Colon (tissue), 2 donors: Measurements from ENCODE around the gene MIPEP.
A peak's percentile ranks its signal among the peaks of the same experiment; 100 is the strongest.

Experiments
- FAIRE-seq: peaks from 2 replicates; lab custom pipeline; 2012; peaks lifted over from hg19 to GRCh38; lab: Jason Lieb, UNC
- donor health status: control.
- donor health status: control.

Gene MIPEP

GRCh38 chr13:23808803-23809202, 80.4 kb downstream of the MIPEP start:
- FAIRE-seq: peak; percentile 43

GRCh38 chr13:23806874-23807526, 82.2 kb downstream of the MIPEP start:
- no peak for FAIRE-seq

GRCh38 chr13:23805821-23806220, 83.4 kb downstream of the MIPEP start:
- no peak for FAIRE-seq

- FAIRE-seq: no peak
Measured at GRCh38 chr13:23805122-23805521, 84.1 kb downstream of the MIPEP start.

GRCh38 chr13:23804166-23804565, 85.0 kb downstream of the MIPEP start:
- no peak for FAIRE-seq

GRCh38 chr13:23801141-23801540, 88.1 kb downstream of the MIPEP start:
- FAIRE-seq: no peak

GRCh38 chr13:23799945-23800344, 89.3 kb downstream of the MIPEP start:
- no peak for FAIRE-seq

GRCh38 chr13:23797276-23797903, 91.8 kb downstream of the MIPEP start:
- no peak for FAIRE-seq

GRCh38 chr13:23796551-23796950, 92.6 kb downstream of the MIPEP start:
- no peak for FAIRE-seq

- no peak for FAIRE-seq
Measured at GRCh38 chr13:23794267-23795161, 94.7 kb downstream of the MIPEP start.

GRCh38 chr13:23793711-23794110, 95.5 kb downstream of the MIPEP start:
- no peak for FAIRE-seq

GRCh38 chr13:23792680-23793079, 96.5 kb downstream of the MIPEP start:
- no peak for FAIRE-seq

GRCh38 chr13:23790577-23791170, 98.5 kb downstream of the MIPEP start:
- no peak for FAIRE-seq

GRCh38 chr13:23789576-23790346, 99.4 kb downstream of the MIPEP start:
- FAIRE-seq: no peak

- FAIRE-seq: no peak
Measured at GRCh38 chr13:23788459-23788858, 100.7 kb downstream of the MIPEP start.

- no peak for FAIRE-seq
Measured at GRCh38 chr13:23787464-23787863, 101.7 kb downstream of the MIPEP start.

GRCh38 chr13:23786607-23787006, 102.6 kb downstream of the MIPEP start:
- FAIRE-seq: no peak

GRCh38 chr13:23778879-23779278, 110.3 kb downstream of the MIPEP start:
- FAIRE-seq: no peak

GRCh38 chr13:23778002-23778652, 111.1 kb downstream of the MIPEP start:
- FAIRE-seq: no peak

- FAIRE-seq: no peak
Measured at GRCh38 chr13:23777575-23777870, 111.7 kb downstream of the MIPEP start.
